Liver (tissue), 9 donors: ENCODE measurements around the gene ENGASE. TPM values are rescaled to one million over a fixed set of nuclear protein-coding genes. Genes with fewer than 3 reads are reported as not detected.

ENCODE experiments used
- DNase-seq: peaks from one replicate; pipeline ENCODE4 v3.0.0-alpha.2; 2017; ENCODE audit warnings: low spot score
- H3K27ac ChIP-seq, 2 donors: one replicate each; pipeline ENCODE4 v1.7.0; 2013; ENCODE audit warnings: inconsistent platforms in 2 of 2, low read length in 2 of 2, control low read depth in 1 of 2, low read depth in 1 of 2, mild to moderate bottlenecking in 1 of 2
- H3K27me3 ChIP-seq, 4 donors: one replicate each; pipeline versions ENCODE4 v1.6.1 to v1.7.0; 2013; ENCODE audit warnings: low read length in 3 of 4, inconsistent platforms in 1 of 4, mild to moderate bottlenecking in 1 of 4, moderate library complexity in 1 of 4; ENCODE audit not compliant: control insufficient read depth in 4 of 4, insufficient read depth in 4 of 4
- H3K36me3 ChIP-seq, 4 donors: one replicate each; pipeline versions ENCODE4 v1.6.1 to v1.7.0; 2013; ENCODE audit warnings: low read length in 3 of 4, mild to moderate bottlenecking in 3 of 4, low read depth in 1 of 4, moderate library complexity in 1 of 4; ENCODE audit not compliant: control insufficient read depth in 4 of 4, insufficient read depth in 3 of 4
- H3K4me1 ChIP-seq, 4 donors: one replicate each; pipeline versions ENCODE4 v1.6.1 to v1.7.0; 2013; ENCODE audit warnings: low read length in 3 of 4, mild to moderate bottlenecking in 3 of 4, moderate library complexity in 1 of 4; ENCODE audit not compliant: control insufficient read depth in 4 of 4, insufficient read depth in 4 of 4
- H3K4me3 ChIP-seq, 3 donors: one replicate each; pipeline versions ENCODE4 v1.6.1 to v1.7.0; 2013; ENCODE audit warnings: low read length in 3 of 3, control low read depth in 1 of 3, low read depth in 1 of 3, mild to moderate bottlenecking in 1 of 3
- H3K9ac ChIP-seq, 2 donors: one replicate each; pipeline ENCODE4 v1.7.0; 2013; ENCODE audit warnings: low read length in 2 of 2, mild to moderate bottlenecking in 2 of 2, moderate library complexity in 2 of 2, control low read depth in 1 of 2, low read depth in 1 of 2
- H3K9me3 ChIP-seq, 4 donors: one replicate each; pipeline versions ENCODE4 v1.6.1 to v1.7.0; 2013; ENCODE audit warnings: low read length in 3 of 4; ENCODE audit not compliant: control insufficient read depth in 4 of 4
- ATF3 ChIP-seq: IDR thresholded peaks from 2 replicates; pipeline ENCODE4 v1.6.1; 2016; ENCODE audit warnings: antibody characterized with exemption
- CTCF ChIP-seq: fragments of 150-350 bp; IDR thresholded peaks from 2 replicates; pipeline ENCODE4 v1.5.1; 2017; ENCODE audit warnings: improper control_type of control experiment, low read depth, low read length; ENCODE audit not compliant: missing input control
- EGR1 ChIP-seq, 2 donors: IDR thresholded peaks; 2 replicates each; pipeline ENCODE4 v1.6.1; 2016 to 2018; ENCODE audit warnings: antibody characterized with exemption in 2 of 2, low read depth in 2 of 2
- REST ChIP-seq: IDR thresholded peaks from 2 replicates; pipeline ENCODE4 v1.6.1; 2016; ENCODE audit warnings: antibody characterized with exemption, mild to moderate bottlenecking
- RXRA ChIP-seq, 2 donors: IDR thresholded peaks; 2 replicates each; pipeline ENCODE4 v1.6.1; 2017 to 2018; ENCODE audit warnings: antibody characterized with exemption in 2 of 2, mild to moderate bottlenecking in 1 of 2
- SP1 ChIP-seq: IDR thresholded peaks from 2 replicates; pipeline ENCODE4 v1.6.1; 2018; ENCODE audit warnings: antibody characterized with exemption, mild to moderate bottlenecking
- TAF1 ChIP-seq: conservative IDR thresholded peaks from 2 replicates; pipeline ENCODE4 v1.6.1; 2016; ENCODE audit warnings: antibody characterized with exemption, mild to moderate bottlenecking
- WGBS: extraction: QIAGEN DNeasy Blood & Tissue Kit; methylation state at CpG from one replicate; pipeline ENCODE4 v1.1.7; 2013; 5-methylcytosine and 5-hydroxymethylcytosine counted together
- polyA plus RNA-seq, 2 donors: library from polyadenylated mRNA; stranded (reverse) in 1 of 2; unstranded in 1 of 2; fragments of 200-250 nt in 1 of 2; fragments of >200 nt in 1 of 2; fragmentation: Nextera tagmentation in 1 of 2; extraction: Ambion mirVana in 1 of 2; gene quantifications; one replicate each; pipeline versions ENCODE4 v1.2.1 to v1.2.3, GENCODE V29; 2013 to 2015
- total RNA-seq, 2 donors: library from RNA; depleted of rRNA; stranded (reverse); fragments of >200 nt; gene quantifications; one replicate each; pipeline ENCODE4 v1.2.3, GENCODE V29; 2014
- donor health status: healthy.
- donor health status: healthy.
- donor health status: healthy.
- donor health status: healthy.
- donor health status: healthy.

Gene ENGASE
- total and polyA plus RNA-seq, 4 donors, result 5.2 to 33.6 (median 7.8) TPM

GRCh38 chr17:79111097-79111496 is 36.5 kb downstream of the ENGASE start:
- Histone ChIP-seq H3K27me3 (peaks cover 0 to 2% (median 0%) of the 10 kb centered on the region in 4 donors), H3K9me3 (no peaks in the 10 kb centered on the region), H3K4me3 (no peak overlapping the region), H3K27ac (no peak overlapping the region), H3K36me3 (no peaks in the 10 kb centered on the region), H3K4me1 (no peaks in the 10 kb centered on the region), H3K9ac (no peak overlapping the region)
- DNase-seq, result no peak
- WGBS, result 77% methylated on average over 12 of the region's 12 CpGs
- TF ChIP-seq REST (no peak), CTCF (no peak), ATF3 (no peak)

GRCh38 chr17:79112471-79112870 is 37.8 kb downstream of the ENGASE start:
- WGBS, result 84% methylated on average over 11 of the region's 11 CpGs
- DNase-seq, result no peak
- no peak overlapping the region for H3K27ac ChIP-seq
- no peaks in the 10 kb centered on the region for H3K4me1 ChIP-seq
- no peaks in the 10 kb centered on the region for H3K36me3 ChIP-seq
- peaks cover 0 to 2% (median 0%) of the 10 kb centered on the region in 4 donors for H3K27me3 ChIP-seq
- TF ChIP-seq CTCF (no peak), RXRA (IDR thresholded peaks at IDR 0.05) (no peak), EGR1 (IDR thresholded peaks at IDR 0.05; ENCODE audit: low read depth in 2 of 2) (no peak)
- H3K4me3 ChIP-seq, result no peak overlapping the region
- H3K9me3 ChIP-seq, result no peaks in the 10 kb centered on the region
- H3K9ac ChIP-seq, result no peak overlapping the region

GRCh38 chr17:79113699-79114457 is 39.3 kb downstream of the ENGASE start:
- H3K4me3 ChIP-seq, result no peak overlapping the region
- H3K9me3 ChIP-seq, result no peaks in the 10 kb centered on the region
- DNase-seq, result no peak
- no peak for TF ChIP-seq TAF1
- TF ChIP-seq SP1, result no peak
- H3K27me3 ChIP-seq, result peaks cover 0 to 2% (median 0%) of the 10 kb centered on the region in 4 donors
- no peak overlapping the region for H3K27ac ChIP-seq
- 61% methylated on average over 17 of the region's 17 CpGs for WGBS
- H3K9ac ChIP-seq, result no peak overlapping the region
- H3K36me3 ChIP-seq, result no peaks in the 10 kb centered on the region
- no peaks in the 10 kb centered on the region for H3K4me1 ChIP-seq
